IPS-11a (cell line): Measurements from ENCODE around the gene ENHO.

Experiments
- H3K4me3 ChIP-seq: one replicate; pipeline ENCODE4 v1.5.1; 2013; ENCODE audit warnings: low read depth, low read length, control low read depth

The ENHO gene

DNA sequence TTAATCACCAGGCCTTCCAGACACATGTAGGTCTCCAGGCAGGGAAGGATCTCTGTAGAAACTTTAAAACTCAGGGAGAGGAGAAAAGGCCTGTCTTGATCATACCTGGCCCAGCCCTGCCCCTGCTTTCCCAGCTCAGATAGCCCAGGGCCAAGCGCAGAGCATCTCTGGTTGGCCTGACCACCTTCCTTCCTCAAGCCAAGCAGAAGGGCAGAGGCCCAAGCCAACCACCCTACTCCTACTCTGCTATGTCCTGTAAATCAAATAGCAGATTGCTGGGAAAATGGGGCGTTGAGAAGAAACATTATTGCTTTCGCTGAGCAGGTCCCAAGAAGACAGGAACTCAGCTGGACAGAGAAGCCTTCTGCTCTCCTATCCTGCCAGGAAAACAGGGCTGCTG, 14.3 kb downstream of the ENHO start:
- no peak overlapping the region for H3K4me3 ChIP-seq

DNA sequence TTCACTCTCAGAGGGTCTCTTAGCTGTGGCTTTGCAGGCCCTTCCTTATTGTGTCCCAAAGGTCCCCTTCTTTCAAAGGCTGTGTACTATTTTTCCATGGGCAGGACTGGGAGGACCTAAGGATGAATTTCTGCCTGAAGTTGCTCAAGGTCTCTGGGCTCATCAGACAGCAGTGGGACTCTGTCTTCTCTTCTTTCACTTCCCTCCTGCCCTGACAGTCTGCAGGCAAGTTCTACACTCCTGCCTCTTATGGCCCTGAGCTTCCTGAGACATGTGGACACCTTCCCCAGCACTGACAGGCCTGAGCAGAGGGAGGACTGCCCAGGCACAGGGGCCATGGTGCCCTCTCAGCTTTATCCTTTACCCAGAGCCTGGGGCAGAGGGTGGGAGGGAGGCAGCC, 14.8 kb downstream of the ENHO start:
- no peak overlapping the region for H3K4me3 ChIP-seq

DNA sequence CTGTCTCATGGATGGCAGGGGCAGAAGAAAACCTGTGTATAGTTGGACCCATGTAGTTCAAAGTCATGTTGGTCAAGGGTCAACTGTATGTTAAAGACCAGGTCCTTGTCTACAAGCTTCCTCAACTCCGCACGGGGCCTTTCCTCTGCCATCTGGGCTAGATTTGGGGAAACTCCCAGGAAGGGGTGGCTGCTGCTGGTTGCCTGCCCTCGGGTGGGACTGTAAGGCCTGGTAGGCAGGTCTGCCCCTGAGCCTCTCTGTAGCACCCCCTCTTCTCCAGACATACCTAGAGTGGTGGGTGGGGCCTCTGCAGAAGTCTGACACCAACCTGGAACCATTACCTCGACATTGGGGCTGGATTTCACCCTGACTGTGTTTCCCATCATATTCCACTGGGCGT, 15.2 kb downstream of the ENHO start:
- H3K4me3 ChIP-seq: no peak overlapping the region

DNA sequence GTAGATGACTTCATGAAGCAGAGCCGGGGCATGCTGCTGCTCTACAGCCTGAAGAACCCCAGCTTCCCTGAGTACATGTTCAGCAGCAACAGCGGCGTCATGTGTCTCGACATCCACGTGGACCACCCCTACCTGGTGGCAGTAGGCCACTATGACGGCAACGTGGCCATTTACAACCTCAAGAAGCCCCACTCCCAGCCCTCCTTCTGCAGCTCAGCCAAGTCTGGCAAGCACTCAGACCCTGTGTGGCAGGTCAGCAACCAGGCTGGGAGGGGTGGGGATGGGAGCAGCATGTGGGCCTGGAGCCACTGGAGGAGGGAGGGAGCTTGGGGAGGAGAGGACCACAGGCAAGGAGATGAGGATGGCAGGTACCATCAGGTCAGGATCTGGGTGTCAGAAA, 16.2 kb downstream of the ENHO start:
- no peak overlapping the region for H3K4me3 ChIP-seq

DNA sequence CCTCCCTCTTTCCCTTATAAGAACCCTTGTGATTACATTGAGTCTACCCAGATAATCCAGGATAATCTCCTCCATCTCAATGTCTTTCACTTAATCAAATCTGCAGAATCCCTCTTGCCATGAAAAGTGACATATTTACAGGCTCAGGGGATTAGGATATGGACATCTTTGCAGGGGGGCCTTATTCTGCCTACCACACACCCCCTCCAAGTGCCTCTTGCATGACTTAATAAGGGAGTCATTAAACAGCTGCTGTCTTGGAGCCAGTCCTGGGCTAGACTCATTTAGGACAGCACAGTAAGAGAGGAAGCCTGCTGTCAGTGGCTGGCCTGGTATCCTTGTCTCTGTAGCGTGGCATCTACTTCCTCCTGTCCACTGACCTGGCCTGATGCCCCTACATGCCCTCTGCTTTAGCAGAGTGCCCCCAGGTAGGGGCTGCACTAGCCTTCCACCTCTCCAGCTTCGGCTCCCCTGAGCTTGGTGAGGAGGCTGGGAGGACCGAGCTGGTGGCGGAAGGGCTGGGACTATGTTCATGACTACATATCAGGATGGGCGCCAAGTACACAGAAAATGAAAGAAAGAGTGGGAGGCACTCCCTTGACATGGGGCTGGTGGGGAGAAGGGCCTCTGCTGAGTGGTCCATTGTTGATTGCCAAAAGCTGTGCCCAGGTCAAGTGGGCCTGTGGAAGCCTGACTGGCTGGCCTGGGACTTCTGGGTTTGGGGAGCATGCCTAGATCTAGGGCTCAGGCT, 17.2 kb downstream of the ENHO start:
- no peak overlapping the region for H3K4me3 ChIP-seq

DNA sequence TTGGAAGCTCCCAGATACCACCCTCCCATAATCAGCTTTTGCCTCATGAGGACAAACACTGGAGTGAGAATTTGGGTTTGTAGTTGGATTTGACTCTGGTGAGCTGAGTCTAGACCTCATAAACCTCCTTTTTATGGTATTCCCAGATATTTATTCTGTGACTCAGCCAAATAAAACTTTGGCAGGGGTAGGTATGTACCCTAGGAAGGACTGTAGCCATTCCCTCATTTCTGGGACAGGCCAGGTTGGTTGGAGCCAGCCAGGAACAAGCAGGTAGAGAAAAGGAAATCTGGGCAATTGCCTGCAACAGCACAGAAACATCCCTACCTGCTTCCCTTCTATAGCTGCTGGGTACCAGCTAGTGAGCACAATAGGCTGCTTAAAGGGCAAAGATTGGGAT, 19.4 kb downstream of the ENHO start:
- H3K4me3 ChIP-seq: no peak overlapping the region

DNA sequence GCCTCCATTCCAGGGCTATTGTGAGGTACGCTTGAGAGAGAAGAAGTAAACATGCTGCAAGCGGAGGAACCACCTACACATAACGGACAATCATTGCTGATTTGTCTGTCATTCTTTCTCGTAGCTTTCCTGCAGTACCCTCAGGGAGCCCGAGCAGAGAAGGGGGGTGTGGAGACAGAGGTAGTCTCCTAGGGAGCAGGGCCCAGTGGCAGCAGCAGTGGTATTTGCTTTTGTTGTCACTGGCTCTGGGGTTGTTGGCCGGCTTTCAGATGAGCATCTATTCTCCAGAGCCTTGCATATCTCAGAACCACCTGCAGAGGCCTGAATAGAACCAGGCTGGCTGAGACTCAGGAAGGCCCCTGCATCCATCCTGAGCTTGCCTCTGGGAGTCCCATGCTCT, 19.9 kb downstream of the ENHO start:
- no peak overlapping the region for H3K4me3 ChIP-seq

DNA sequence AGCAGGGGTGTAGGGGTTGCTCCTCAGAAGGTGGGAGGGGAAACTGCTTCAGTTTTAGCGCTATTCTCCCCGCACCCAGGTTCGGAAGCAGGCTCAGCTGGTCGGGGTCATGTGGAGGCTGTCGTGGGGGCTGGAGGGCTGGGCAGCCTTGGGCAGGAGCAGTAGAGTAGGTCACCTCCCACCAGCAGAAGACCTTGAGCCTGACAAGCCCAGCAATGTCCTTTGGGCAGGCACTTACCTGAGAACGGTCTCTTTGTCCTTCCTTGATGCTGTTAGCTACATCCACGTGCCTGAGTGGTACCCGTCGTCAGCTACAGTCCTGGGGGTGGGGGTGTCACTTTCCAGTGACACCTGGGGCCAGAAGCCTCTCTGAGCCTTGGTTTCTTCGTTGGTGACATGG, 20.3 kb downstream of the ENHO start:
- no peak overlapping the region for H3K4me3 ChIP-seq

DNA sequence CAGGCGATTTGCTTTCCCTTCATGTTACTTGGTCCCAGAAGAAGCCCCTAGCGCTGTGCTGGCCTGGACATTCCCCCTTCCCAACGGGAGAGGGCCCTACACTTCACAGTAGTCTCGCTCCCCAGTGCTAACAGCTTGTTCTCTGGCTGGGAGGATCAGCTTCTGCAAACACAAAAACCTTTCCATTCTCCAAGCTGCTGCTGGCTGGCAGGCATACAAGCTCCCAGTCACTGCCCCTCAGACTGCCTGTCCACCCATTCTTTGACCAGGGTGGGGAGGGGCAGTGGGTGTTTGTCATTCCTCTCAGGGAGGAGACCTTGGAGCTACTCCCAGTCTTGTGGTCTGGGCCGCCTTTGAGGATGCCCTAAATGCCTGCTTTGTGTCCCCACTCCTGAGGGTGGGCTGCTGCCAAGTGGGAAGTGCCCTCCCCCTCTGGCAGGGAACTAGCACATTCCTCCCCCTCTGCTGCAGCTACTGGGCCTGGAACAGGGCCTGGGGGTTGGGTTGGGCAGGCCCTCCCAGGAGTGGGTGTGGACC, 20.8 kb downstream of the ENHO start:
- no peak overlapping the region for H3K4me3 ChIP-seq

DNA sequence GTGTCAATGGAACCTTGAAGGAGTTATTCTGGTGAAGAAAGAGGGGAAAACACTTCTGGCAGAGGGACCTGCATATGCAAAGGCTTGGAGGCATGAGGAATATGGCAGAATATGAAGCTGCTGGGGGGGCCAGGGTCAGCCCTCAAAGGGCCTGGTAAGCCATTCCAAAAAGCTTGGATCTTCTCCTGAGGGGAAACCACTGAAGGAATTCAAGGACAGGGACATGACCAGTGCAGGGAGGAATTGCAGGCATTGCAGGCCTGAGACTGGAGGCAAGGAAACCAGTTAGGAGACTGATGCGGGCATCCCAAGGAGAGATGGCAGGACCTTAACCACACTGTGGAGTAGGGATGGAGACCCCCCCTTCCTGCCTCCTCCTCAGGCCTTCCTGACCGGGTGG, 21.4 kb downstream of the ENHO start:
- no peak overlapping the region for H3K4me3 ChIP-seq

DNA sequence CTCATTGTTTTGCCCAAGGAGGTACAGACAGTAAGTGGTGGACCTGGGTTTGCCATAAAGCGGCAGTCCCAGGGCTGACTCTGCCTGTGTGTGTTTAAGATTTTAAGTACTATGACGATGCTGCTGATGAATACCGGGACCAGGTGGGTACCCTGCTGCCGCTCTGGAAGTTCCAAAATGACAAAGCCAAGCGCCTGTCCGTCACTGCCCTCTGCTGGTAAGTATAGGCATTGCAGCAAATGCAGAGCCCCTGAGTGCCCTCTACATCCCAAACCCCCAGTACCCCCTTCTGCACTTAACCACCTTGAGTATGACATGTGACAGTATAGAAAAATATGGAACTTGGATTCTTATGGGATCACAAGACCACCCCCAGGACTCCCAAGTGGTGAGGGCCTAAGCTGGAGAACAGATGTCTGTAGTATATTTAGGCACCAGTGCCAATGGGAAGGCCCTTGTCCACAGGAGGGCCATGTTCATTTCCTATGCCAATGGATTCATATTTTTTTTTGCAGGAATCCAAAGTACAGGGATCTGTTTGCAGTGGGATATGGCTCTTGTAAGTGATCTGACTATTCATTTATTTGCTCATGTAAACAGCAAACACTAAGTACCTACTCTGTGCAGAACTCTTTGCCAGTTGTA, 22.0 kb downstream of the ENHO start:
- H3K4me3 ChIP-seq: no peak overlapping the region

DNA sequence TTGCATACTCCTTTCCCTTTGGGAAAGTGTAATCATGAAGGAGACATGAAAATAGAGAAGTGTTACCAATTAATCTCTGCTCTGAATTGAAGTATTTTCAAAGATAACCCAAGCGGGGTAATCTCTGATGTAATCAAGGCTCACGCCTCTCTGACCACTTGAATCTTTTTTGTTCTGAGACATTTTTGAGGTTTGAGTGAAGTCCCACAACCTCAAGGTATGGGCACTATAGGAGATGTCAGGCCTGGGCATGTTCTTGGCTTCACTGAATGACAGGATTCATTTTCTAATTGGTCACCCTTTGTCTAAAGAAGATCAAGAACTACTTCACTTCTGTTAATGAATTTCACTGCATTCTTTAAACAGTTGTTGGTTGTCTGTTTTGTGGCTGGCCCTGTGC, 23.7 kb downstream of the ENHO start:
- H3K4me3 ChIP-seq: no peak overlapping the region

DNA sequence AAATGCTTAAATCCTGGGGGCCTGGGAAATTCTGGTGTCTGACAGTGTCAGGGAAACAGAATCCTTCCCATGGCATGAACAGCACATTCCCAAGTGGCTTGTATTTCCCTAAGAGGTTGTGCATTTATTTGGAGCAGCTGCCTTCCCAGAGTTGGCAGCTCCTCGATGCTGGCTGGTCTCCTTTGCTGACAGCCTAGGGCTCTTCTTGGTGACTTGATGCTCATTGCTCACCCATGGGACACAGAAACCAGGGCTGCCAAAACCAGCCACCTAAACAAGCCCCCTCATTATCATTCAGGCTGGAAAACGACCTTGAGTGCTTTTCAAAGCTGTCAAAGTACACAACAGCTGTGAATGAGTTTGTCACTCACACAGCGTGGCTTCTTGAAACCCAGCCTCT, 24.2 kb downstream of the ENHO start:
- H3K4me3 ChIP-seq: no peak overlapping the region

DNA sequence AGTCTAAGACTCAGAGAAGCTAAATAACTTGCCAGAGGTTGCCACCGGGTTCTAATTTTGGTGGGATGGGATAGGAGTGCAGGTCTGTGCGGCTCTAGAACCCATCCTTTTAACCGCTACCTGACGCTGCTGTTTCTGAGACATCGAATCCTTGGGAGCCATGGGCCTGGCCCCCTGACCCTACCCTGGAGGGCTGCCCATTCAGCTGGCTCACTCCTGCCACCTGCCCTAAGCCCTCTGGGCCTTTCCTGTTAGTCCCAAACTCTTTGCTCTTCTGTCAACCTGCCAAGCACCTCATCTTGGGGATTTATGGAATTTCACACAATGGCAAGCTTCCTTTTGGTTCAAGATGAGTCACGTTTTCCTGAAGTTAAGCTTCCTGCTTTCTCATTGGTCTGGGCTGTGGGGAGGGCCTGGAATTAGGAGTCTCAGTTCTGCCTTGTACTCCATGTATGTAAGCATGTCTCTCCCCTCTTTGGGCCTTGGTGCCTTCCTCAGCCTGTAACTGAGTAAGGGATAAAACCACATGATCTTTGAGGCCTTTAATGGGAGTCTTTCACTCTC, 26.6 kb downstream of the ENHO start:
- no peak overlapping the region for H3K4me3 ChIP-seq

DNA sequence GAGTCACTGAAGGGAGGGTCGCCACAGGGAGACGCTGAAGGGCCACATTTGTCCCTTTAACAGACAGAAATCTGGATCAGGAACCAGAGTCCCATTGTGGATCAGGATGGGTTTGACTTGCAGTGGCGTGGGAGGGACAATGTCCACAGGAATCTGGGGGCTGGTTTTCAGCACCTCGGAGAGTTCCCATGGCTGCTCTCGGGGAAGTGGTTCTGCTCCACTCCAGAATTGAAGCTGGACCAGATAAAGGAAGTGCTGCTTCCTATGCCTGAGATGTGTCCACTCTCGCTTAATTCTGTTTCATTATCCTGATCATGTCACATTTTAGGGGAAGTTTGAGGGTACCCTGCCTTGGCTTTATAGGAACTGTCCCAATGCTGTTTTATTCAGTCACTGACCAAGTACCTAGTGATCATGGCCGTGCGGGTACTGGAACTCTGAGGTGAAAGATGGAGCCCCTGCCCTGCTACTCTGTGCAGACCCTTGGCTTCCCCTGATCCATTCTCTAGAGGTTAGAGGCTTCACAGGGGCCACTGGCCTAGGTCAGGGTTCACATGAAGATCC, 28.7 kb downstream of the ENHO start:
- H3K4me3 ChIP-seq: no peak overlapping the region

DNA sequence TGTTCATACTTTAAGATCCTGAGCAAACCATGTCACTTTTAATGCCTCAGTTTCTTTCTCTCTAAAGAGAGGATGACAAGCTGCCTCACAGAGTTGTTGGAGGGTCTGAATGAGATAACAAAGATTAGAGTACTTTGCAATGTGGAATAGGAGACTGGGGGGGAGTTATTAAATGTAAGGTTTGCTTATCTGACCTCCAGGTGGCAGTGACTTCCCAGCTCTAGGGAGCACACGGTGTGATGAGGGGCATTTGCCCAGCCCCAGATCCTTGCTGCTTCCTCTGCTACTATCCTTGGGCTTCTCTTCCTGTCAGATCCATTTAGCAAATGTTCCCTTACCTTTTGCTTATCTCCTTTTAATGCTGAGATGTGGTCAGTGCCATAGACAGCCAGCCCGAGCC, 30.7 kb downstream of the ENHO start:
- H3K4me3 ChIP-seq: no peak overlapping the region

DNA sequence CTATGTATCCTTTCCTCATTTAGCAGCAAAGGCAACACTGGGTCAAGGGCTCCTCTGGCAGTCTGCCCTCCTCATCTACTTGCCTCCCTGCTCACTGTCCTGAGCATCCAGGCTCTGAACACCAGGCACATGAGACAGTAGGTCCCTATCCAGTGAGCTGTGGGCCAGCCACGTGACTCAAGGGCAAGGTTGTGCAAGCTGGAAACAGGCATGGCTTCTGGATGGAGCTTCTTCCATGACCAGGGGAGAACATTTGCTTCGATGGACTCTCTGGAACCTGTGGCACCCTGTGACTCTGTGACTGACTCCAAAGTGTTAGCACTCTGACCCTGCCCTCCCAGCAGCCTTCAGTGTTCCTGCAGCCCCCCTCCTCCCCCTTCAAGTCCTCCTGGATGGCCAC, 31.2 kb downstream of the ENHO start:
- H3K4me3 ChIP-seq: no peak overlapping the region

DNA sequence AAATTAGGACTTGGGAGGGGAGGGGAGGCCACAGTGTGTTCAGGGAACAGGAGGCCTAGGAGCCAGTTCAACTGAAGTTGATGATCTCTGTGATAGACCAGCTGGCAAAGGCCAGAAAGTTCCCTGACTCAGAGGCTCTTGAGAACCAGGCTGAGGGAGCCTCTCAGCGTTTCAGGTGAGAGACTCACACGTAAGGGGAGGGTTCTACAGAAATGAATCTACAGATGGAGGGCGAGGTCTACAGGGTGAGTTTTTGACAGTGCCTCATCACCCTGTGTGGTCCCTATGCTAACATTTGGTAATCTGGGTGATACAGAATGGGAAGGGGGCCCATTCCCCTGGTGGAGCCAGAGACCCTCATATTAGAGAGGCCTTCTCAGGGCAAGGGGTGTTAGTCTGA, 32.0 kb downstream of the ENHO start:
- no peak overlapping the region for H3K4me3 ChIP-seq

DNA sequence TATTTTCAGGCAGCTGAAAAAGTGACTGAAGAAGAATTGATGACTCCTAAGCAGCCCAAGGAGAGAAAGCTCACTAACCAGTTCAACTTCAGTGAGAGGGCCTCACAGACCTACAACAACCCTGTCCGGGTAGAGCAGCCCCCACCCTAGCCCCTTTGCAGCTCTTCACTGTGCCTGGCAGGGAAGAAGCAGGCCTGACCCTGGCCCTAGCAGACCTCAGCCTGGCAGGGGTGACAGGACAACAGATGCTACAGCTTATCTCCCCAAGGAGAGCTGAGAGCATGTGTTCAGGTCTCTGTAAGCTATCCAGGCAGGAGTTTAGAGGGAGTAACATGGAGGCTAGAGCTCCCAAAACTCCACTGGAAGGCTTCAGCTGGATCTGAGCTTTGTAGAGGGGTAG, 32.4 kb downstream of the ENHO start:
- no peak overlapping the region for H3K4me3 ChIP-seq

DNA sequence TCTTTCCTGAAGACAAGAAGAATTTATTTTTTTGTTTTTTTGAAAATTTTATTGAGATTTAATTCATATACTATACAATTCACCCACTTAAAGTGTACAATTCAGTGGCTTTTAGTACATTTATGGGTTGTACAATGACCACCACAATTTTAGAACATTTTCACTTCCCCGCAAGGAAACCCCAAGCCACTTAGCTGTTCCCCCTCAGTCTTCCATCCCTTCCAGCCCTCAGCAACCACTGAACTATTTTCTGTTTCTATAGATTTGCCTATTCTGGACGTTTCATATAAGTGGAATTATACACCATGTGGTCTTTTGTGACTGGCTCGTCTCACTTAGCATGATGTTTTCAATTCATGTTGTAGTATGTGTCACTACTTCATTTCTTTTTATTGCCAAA, 36.2 kb downstream of the ENHO start:
- no peak overlapping the region for H3K4me3 ChIP-seq

DNA sequence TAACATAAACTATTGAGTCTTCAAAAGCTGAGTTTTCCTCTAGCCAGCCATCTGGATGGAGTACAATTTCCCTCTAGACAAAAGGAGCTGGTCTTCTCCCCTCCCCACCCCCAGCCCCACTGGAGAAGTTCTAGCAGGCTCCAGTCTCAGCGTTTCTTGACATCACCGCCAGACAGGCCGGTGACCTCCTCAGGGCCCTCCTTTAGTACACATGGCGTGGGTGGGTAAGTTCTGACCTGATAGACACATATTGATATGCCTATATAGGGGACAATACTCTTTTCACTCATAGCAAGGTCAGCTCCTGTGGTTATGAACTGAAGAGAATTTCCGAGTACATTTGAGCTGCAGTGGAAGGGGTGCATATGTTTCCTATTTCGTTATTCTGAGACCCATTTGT, 37.0 kb downstream of the ENHO start:
- H3K4me3 ChIP-seq: no peak overlapping the region

DNA sequence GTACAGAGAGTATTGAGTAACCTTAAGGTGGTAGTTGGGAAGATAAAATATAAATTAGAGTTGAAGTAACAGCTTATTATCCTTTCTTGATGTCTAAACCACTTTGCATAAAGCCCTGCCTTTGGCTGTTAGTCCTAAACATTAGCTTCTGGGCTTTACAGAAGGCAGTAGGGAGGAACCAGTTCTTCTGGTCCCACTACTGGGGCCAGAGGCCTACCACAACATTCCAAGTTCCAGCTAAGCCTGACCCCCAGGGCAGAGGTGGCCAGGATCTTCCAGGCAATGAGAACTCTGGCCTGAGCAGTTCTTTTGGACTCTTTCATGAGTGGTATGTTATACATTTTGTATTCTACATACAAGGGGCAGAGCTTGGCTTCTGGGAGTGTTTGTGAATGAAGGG, 38.1 kb downstream of the ENHO start:
- H3K4me3 ChIP-seq: no peak overlapping the region
